HL-60 (cell line): ENCODE measurements around the gene CILP2.

Experiments used
- CTCF ChIP-seq: IDR thresholded peaks from one replicate; pipeline ENCODE4 v1.5.1; 2011; ENCODE audit warnings: low read length, control low read depth, inconsistent platforms; ENCODE audit not compliant: insufficient read depth
- GABPA ChIP-seq: IDR thresholded peaks from 2 replicates; pipeline ENCODE4 v1.6.1; 2012; ENCODE audit warnings: low read depth
- POLR2AphosphoS5 ChIP-seq: IDR thresholded peaks from 2 replicates; pipeline ENCODE4 v1.6.1; 2012; ENCODE audit warnings: low read depth
- REST ChIP-seq: IDR thresholded peaks from 2 replicates; pipeline ENCODE4 v1.6.1; 2012; ENCODE audit warnings: low read depth; ENCODE audit not compliant: insufficient replicate concordance

GRCh38 chr19:19541616-19542015 lies 3.6 kb downstream of the CILP2 start:
- TF ChIP-seq CTCF (no peak), POLR2AphosphoS5 (no peak), GABPA (no peak), REST (no peak)
